ENCODE data around the gene LMNB1. TPM values are rescaled to one million over a fixed set of nuclear protein-coding genes. Genes with fewer than 3 reads are reported as not detected.

LMNB1 gene
- total and polyA plus RNA-seq, 4 donors, result 5.1 to 40.3 (median 21.8) TPM

GRCh38 chr5:126877602-126878001 is 100.7 kb downstream of the LMNB1 start:
- peaks cover 0 to 4% (median 1%) of the 10 kb centered on the region in 4 donors for H3K36me3 ChIP-seq (ENCODE audit: control insufficient read depth in 4 of 4, insufficient read depth in 4 of 4, low read length in 4 of 4)
- H3K27me3 ChIP-seq (ENCODE audit: control insufficient read depth in 3 of 3, insufficient read depth in 3 of 3, low read length in 2 of 3), result peaks cover 0 to 14% (median 3%) of the 10 kb centered on the region in 3 donors
- H3K4me3 ChIP-seq, result no peak overlapping the region
- ATAC-seq (ENCODE audit: insufficient read depth, low FRiP score) (no peak), DNase-seq (peak in 2 of 3 donors; percentile 23 to 45)
- H3K9ac ChIP-seq (ENCODE audit: insufficient read depth in 1 of 2, low read length in 2 of 2), result no peak overlapping the region
- WGBS, 2 donors, result 64 to 83% methylated on average over 7 of the region's 7 CpGs
- TF ChIP-seq, protein P1, sequence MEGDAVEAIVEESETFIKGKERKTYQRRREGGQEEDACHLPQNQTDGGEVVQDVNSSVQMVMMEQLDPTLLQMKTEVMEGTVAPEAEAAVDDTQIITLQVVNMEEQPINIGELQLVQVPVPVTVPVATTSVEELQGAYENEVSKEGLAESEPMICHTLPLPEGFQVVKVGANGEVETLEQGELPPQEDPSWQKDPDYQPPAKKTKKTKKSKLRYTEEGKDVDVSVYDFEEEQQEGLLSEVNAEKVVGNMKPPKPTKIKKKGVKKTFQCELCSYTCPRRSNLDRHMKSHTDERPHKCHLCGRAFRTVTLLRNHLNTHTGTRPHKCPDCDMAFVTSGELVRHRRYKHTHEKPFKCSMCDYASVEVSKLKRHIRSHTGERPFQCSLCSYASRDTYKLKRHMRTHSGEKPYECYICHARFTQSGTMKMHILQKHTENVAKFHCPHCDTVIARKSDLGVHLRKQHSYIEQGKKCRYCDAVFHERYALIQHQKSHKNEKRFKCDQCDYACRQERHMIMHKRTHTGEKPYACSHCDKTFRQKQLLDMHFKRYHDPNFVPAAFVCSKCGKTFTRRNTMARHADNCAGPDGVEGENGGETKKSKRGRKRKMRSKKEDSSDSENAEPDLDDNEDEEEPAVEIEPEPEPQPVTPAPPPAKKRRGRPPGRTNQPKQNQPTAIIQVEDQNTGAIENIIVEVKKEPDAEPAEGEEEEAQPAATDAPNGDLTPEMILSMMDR (IDR thresholded peaks at IDR 0.05; ENCODE audit: control extremely low read depth, extremely low read depth), result no peak
- H3K9me3 ChIP-seq (ENCODE audit: control insufficient read depth in 4 of 4, insufficient read depth in 3 of 4, low read length in 3 of 4), result no peaks in the 10 kb centered on the region
- peaks cover 5 to 15% (median 9%) of the 10 kb centered on the region in 5 donors for H3K4me1 ChIP-seq (ENCODE audit: control insufficient read depth in 5 of 5, insufficient read depth in 5 of 5, low read length in 5 of 5)
- no peak overlapping the region for H3K27ac ChIP-seq (ENCODE audit: low read depth in 1 of 2, low read length in 1 of 2)

DNA sequence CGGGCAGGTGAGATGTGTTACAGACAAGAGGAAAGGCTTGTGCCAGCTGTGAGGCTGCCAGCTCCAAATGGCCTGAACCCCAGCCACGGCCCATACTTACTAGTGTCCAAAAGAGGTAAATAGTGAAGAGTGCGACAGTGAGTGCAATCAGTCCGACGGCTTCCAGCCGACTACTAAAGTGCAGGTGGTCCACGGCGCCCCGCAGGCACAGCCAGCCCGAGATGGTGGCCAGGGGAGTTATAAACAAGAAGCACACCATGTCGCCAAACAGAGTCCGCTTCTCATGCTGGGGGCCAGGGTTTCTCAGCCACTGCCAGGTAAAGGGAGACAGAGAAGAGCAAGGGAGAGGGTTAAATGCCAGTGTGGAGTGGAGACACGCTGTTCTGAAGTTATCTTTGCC is 101.1 kb downstream of the LMNB1 start:
- Histone ChIP-seq H3K9me3 (ENCODE audit: control insufficient read depth in 4 of 4, insufficient read depth in 3 of 4, low read length in 3 of 4) (no peaks in the 10 kb centered on the region), H3K36me3 (ENCODE audit: control insufficient read depth in 4 of 4, insufficient read depth in 4 of 4, low read length in 4 of 4) (peaks cover 0 to 4% (median 1%) of the 10 kb centered on the region in 4 donors), H3K27me3 (ENCODE audit: control insufficient read depth in 3 of 3, insufficient read depth in 3 of 3, low read length in 2 of 3) (peaks cover 0 to 12% (median 3%) of the 10 kb centered on the region in 3 donors), H3K27ac (ENCODE audit: low read depth in 1 of 2, low read length in 1 of 2) (no peak overlapping the region), H3K4me3 (no peak overlapping the region), H3K9ac (ENCODE audit: insufficient read depth in 1 of 2, low read length in 2 of 2) (no peak overlapping the region), H3K4me1 (ENCODE audit: control insufficient read depth in 5 of 5, insufficient read depth in 5 of 5, low read length in 5 of 5) (peaks cover 5 to 15% (median 9%) of the 10 kb centered on the region in 5 donors)
- WGBS, 2 donors, result 92% methylated on average over 13 of the region's 13 CpGs
- TF ChIP-seq, protein P1 (IDR thresholded peaks at IDR 0.05; ENCODE audit: control extremely low read depth, extremely low read depth), result no peak
- no peak for ATAC-seq (ENCODE audit: insufficient read depth, low FRiP score)
- no peak for DNase-seq

DNA sequence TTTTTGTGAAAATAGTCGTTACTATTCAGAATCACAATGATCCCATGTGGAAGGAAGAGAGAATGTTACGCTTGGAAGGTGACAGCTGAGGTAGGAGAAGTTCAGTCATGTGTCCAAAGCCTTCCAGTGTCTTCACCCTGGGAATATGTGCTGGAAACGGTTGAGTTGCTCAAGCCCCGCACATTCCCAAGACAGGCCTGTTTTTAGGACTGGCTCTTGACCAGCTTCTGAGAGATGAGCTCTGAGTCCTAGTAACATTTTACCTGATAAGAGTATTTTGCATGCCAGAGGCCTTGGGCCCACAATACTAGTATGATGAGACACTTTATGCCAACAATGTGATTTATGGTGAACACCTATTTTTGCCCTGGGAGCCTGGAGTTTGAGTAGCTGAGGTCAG is 101.7 kb downstream of the LMNB1 start:
- no peak for ATAC-seq (ENCODE audit: insufficient read depth, low FRiP score)
- TF ChIP-seq, protein P1 (IDR thresholded peaks at IDR 0.05; ENCODE audit: control extremely low read depth, extremely low read depth), result no peak
- H3K9ac ChIP-seq (ENCODE audit: insufficient read depth in 1 of 2, low read length in 2 of 2), result no peak overlapping the region
- 95 to 97% methylated on average over 4 of the region's 4 CpGs for WGBS, 2 donors
- H3K9me3 ChIP-seq (ENCODE audit: control insufficient read depth in 4 of 4, insufficient read depth in 3 of 4, low read length in 3 of 4), result no peaks in the 10 kb centered on the region
- no peak overlapping the region for H3K27ac ChIP-seq (ENCODE audit: low read depth in 1 of 2, low read length in 1 of 2)
- H3K4me1 ChIP-seq (ENCODE audit: control insufficient read depth in 5 of 5, insufficient read depth in 5 of 5, low read length in 5 of 5), result peaks cover 7 to 15% (median 9%) of the 10 kb centered on the region in 5 donors
- no peak overlapping the region for H3K4me3 ChIP-seq
- DNase-seq, result no peak
- H3K27me3 ChIP-seq (ENCODE audit: control insufficient read depth in 3 of 3, insufficient read depth in 3 of 3, low read length in 2 of 3), result peaks cover 0 to 12% (median 3%) of the 10 kb centered on the region in 3 donors
- H3K36me3 ChIP-seq (ENCODE audit: control insufficient read depth in 4 of 4, insufficient read depth in 4 of 4, low read length in 4 of 4), result peaks cover 0 to 4% (median 1%) of the 10 kb centered on the region in 4 donors

Measured in lung (tissue), 12 donors.